Measurements from ENCODE around the gene PLA2G10.

- no peak for TF ChIP-seq CTCF (IDR thresholded peaks at IDR 0.05)
- no peak for TF ChIP-seq POLR2A (IDR thresholded peaks at IDR 0.05)
Observed at GRCh38 chr16:14649816-14650215, 44.3 kb downstream of the PLA2G10 start.
